ENCODE data around the gene BTBD9.

The BTBD9 gene

DNA sequence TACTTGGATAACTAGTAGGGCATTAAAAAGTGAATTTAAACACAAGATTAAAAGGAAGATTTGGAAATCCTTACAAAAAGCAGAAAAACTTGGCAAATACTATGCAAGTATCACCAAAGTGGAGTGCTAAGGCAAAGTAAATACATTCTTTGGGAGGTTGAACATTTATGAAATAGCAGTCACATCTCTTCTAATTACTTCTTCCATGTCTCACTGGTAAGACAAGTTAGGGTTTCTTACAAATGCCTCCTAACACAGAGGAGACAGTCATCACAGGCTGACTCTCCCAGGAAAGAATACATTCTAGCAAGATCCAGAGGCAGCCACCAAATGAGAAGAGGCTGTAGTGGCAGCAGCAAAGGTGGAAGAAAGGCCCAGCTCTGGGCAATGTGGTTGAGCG is 298.2 kb downstream of the BTBD9 start:
- DNase-seq (no peak), ATAC-seq (no peak)

GRCh38 chr6:38339914-38340313 is 299.8 kb downstream of the BTBD9 start:
- DNase-seq, result no peak
- ATAC-seq, result no peak

DNA sequence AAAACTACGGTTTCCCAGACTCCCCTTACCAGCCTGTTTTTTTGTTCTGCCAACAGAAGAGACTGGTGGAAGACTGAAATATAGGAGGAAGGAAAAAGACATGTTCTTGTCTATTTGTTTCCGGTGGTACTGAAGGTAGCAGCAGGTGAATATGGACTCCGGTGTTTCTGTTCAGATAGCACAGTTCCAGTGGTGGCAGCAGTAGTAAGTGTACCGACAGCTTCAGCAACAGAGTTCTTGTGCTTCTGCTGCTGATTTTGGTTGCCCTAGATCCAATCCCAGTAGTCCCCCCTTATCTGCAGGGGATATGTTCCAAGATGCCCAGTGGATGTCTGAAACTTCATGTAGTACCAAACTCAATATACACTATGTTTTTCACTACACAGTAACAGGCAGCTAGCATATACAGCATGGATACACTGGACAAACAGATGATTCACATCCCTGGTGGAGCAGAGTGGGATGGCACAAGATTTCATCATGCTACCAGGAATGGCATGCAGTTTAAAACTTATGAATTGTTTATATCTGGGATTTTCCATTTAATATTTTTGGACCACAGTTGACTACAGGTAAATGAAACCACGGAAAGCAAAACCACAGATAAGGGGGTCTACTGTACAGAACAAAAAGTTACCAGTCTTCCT is 301.8 kb downstream of the BTBD9 start:
- ATAC-seq, result no peak
- DNase-seq, result no peak

GRCh38 chr6:38336922-38337321 is 302.8 kb downstream of the BTBD9 start:
- DNase-seq (no peak), ATAC-seq (no peak)

GRCh38 chr6:38326837-38327236 is 312.9 kb downstream of the BTBD9 start:
- no peak for ATAC-seq
- no peak for DNase-seq

DNA sequence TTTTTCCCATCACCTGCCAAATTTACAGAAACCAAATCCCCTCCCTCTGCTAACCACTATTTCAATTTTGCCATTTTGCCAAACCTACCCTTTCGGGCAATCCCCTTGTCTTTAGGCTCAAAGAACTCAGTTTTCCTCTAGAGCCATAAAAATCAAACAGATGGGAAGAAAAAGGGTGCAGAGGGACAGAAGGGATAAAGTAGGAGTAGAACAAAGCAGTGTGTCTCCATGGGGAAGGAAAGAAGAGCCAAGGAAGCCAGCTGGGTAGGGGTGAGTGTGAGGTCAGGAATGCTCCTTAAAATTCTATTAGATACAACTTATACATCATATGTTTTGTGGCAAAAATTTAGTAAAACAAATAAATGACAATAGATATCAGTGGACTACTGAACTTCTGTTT is 316.5 kb downstream of the BTBD9 start:
- ATAC-seq (no peak), DNase-seq (no peak)

GRCh38 chr6:38322138-38322537 is 317.6 kb downstream of the BTBD9 start:
- no peak for DNase-seq
- ATAC-seq, result no peak

DNA sequence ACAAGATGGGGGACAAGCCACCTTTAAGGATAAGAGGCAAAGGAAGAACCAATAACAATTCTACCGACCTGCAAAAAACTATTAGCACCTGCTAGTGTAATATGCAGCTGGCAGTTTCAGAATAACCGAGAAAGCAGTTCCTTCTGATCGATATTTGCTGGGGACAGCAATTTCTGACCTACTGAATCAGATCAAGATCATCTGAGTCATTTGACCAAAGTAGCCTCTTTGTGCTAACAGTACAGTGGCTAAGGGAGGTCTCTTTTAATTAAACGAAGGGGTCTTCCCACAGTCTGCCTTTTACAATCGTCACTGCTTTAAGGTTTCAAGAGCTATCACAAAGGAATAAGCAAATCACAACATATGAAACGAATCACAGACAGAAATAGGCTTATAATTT is 318.9 kb downstream of the BTBD9 start:
- no peak for DNase-seq
- no peak for ATAC-seq

- DNase-seq (no peak), ATAC-seq (no peak)
Measured at GRCh38 chr6:38320358-38320757, 319.4 kb downstream of the BTBD9 start.

- ATAC-seq (no peak), DNase-seq (no peak)
Measured at GRCh38 chr6:38319256-38320212, 320.2 kb downstream of the BTBD9 start.

DNA sequence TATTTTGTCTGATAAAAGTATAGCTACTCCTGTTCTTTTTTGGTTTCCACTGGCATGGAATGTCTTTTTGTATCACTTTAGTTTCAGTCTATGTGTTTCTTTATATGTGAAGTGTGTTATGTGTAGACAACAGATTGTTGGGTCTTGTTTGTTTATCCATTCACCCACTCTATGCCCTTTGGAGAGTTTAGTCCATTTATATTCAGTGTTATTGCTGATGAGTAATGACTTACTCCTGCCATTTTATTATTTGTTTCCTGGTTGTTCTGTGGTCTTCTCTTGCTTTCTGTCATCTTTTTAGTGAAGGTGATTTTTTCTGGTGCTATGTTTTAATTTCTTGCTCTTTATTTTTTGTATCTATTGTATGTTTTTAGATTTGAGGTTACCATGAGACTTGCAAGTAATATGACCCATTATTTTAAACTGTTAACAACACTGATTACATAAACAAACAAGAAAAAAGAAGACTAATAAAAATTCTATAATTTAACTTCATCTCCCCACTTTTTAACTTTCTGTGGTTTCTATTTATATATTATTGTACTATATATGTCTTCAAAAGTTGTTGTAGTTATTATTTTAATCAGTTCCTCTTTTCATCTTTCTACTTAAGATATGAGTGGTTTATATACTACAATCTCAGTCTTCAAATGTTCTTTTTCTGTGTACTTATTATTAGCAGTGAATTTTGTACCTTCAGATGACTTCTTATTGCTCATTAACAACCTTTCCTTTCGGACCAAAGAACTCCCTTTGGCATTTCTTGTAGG is 323.4 kb downstream of the BTBD9 start:
- ATAC-seq, result no peak
- no peak for DNase-seq

DNA sequence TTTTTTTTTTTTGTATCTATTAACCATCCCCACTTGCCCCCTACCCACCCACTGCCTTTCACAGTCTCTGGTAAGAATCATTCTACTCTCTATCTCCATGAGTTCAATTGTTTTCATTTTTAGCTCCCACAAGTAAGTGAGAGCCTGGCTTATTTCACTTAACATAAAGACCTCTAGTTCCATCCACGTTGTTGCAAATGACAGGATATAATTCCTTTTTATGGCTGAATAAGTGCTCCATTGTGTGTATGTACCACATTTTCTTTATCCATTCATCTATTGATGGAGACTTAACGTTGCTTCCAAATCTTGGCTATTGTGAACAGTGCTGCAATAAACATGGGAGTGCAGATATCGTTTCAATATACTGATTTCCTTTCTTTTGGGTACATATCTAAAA is 328.5 kb downstream of the BTBD9 start:
- ATAC-seq (no peak), DNase-seq (no peak)

DNA sequence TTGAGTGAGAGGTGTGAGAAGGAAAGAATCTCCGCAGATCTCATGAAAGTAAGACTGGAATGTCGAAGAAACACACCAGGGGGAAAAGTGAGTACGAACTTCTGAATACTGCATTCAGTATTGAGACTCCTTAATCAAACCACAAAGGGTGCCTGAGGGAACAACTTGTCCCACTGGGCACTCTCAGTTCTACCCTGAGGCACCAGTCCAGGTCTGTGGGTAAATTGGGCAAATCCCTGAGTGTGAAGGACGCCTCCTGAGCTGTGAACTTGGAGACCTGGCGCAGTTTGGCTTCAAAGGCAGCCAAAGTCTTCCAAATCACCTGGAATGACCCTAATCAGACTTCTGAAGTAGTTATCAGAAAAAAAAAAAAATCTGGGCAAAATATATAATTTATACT is 329.7 kb downstream of the BTBD9 start:
- ATAC-seq (no peak), DNase-seq (no peak)

DNA sequence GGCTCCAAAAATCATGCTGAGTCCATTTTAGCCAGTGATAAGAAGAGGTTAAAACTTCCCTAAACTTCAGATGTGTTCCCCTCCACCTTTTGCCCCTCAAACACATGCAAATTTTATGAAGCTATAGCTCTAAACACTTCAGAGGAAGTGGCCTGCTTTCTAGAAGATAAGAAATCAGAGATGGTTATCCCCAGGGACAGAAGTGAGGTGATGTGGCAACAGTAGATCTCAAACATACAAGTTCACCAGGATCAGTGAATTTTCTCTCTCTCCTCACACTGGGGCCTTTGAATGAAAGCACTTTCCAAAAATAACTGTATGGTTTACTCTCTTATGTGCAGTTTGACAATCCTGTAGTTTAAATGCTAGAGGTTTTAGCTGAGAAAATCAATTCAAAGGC is 332.0 kb downstream of the BTBD9 start:
- no peak for DNase-seq
- no peak for ATAC-seq

GRCh38 chr6:38306931-38307330 is 332.8 kb downstream of the BTBD9 start:
- DNase-seq, result no peak

GRCh38 chr6:38305995-38306681 is 333.6 kb downstream of the BTBD9 start:
- DNase-seq, result no peak
- no peak for ATAC-seq

More at GRCh38 chr6:38306931-38307330, 332.8 kb downstream of the BTBD9 start:
- ATAC-seq, result no peak

DNA sequence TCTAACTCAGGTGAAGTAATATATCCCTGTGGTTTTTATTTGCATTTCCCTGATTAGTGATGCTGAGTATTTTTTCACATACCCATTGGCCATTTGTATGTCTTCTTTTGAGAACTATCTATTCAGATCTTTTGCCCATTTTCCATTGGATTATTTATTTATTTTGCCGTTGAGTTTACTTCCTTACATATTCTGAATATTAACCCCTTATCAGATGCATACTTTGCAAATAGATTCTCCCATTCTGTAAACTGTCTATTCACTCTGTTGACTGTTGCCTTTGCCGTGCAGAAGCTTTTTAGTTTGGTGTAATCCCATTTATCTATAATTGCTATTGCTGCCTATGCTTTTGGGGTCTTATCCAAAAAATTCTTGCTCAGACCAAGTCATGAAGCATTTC is 336.9 kb downstream of the BTBD9 start:
- ATAC-seq (no peak), DNase-seq (no peak)

GRCh38 chr6:38302081-38302480 is 337.6 kb downstream of the BTBD9 start:
- ATAC-seq (no peak), DNase-seq (no peak)

DNA sequence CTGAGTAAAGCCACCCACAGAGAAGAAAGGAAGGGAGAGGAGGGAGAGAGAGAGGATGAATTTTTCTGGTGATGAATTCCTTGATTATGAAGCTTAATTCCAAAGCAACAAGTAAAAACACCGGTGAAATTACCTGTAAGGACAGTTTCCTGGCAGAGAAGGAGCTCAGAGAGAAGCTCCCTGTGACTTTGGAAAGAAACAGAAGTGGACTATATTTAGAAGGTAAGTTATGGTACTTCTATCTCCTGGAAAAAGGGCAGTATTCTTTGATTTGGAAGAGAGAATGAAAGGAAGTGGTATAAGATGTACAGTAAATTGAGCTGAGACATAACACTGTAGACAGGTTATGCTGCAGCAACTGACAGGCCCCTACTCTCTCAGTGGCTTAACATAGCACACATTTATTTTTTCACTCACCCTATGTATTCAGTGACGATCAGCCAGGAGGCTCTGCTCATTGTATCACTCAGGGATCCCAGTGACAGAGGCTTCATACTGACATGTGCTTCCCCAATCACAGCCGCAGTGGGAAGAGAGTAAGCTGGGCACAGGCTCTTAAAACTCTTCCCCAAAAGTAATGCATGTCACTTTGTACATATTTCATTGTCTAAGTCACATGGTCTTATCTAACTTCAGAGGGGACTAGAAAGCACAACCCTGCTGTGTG is 349.5 kb downstream of the BTBD9 start:
- ATAC-seq, result no peak
- no peak for DNase-seq

GRCh38 chr6:38287487-38287886 is 352.2 kb downstream of the BTBD9 start:
- DNase-seq, result no peak

DNA sequence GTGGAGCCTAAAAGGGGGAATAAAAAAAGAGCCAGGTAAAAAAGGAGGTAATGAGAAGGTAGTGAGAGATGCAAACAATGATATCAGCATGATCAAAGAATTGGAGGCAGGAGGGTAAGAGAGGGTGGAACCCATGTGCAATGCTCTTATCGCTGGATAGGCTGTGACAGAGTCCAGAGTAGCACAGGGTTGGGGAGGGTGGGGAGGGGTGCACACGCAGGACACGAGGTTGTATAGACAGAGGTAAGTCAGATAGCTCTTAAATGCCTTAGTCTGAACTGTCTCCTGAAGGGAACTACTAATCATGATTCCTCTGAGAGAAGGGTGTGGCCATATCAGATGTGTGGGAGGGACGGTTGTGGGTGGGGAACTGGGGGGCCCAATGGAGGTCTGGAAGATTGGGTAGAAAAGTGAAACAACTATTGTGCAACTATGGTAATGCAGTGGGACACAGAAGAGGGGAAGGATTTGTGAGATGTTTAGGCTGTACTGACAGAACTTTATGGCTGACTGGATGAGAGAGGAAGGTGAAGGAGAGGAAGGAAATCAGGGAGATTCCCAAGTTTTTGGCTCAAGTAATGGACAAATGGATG is 354.8 kb downstream of the BTBD9 start:
- ATAC-seq, result no peak
- no peak for DNase-seq

More at GRCh38 chr6:38287487-38287886, 352.2 kb downstream of the BTBD9 start:
- ATAC-seq, result no peak
